SK-N-SH (cell line): ENCODE data around the gene KIF18B. TPM values are rescaled to one million over a fixed set of nuclear protein-coding genes. Genes with fewer than 3 reads are reported as not detected.

Source experiments
- CTCF ChIA-PET: fragments of 300-600, 350-600 bp; formaldehyde crosslinking; extraction: SDS; loops from one replicate; lab custom pipeline; 2021; lab: Yijun Ruan, JAX
- POLR2A ChIA-PET: fragments of 350-600 bp; sonication (Branson Sonifier 250); formaldehyde crosslinking; extraction: SDS; loops from one replicate; lab custom pipeline; 2020; ENCODE audit warnings: antibody characterized with exemption, inconsistent platforms; lab: Yijun Ruan, JAX
- DNase-seq: peaks from one replicate; pipeline ENCODE4 v3.0.0; 2012
- H2AFZ ChIP-seq: fragments of 200-600 bp; sonication (generic); 2 replicates; pipeline ENCODE4 v1.8.1; 2016; ENCODE audit warnings: antibody characterized with exemption, mild to moderate bottlenecking, low read depth
- H3F3A ChIP-seq: fragments of 200-600 bp; sonication (generic); replicated peaks from 2 replicates; pipeline ENCODE3; 2016; ENCODE audit warnings: antibody characterized with exemption, mild to moderate bottlenecking; ENCODE audit not compliant: insufficient read depth
- H3K27ac ChIP-seq, 2 experiments: fragments of 200-500 bp in 1 of 2; fragments of 200-600 bp in 1 of 2; sonication (Bioruptor generic) in 1 of 2; sonication (generic), shearing (Covaris generic) in 1 of 2; 2 replicates each; pipeline versions ENCODE4 v1.5.1 to v1.6.1; 2014 to 2016; ENCODE audit warnings: low read depth in 2 of 2, inconsistent platforms in 1 of 2, low read length in 1 of 2, mild to moderate bottlenecking in 1 of 2, mixed read lengths in 1 of 2
- H3K27me3 ChIP-seq: fragments of 200-600 bp; sonication (generic), shearing (Covaris generic); 2 replicates; pipeline ENCODE4 v1.6.1; 2016; ENCODE audit warnings: mixed run types; ENCODE audit not compliant: insufficient read depth
- H3K36me3 ChIP-seq, 2 experiments: fragments of 200-500 bp in 1 of 2; fragments of 200-600 bp in 1 of 2; sonication (Bioruptor generic) in 1 of 2; sonication (generic) in 1 of 2; replicated peaks in 1 of 2; 2 replicates each; pipeline versions ENCODE3 to v1.5.1; 2014 to 2016; ENCODE audit warnings: low read length in 1 of 2, mild to moderate bottlenecking in 1 of 2; ENCODE audit not compliant: insufficient read depth in 2 of 2, control insufficient read depth in 1 of 2
- H3K4me1 ChIP-seq, 2 experiments: fragments of 200-500 bp in 1 of 2; fragments of 200-600 bp in 1 of 2; sonication (Bioruptor generic) in 1 of 2; sonication (generic), shearing (Covaris generic) in 1 of 2; 2 replicates each; pipeline versions ENCODE4 v1.5.1 to v1.6.1; 2014 to 2016; ENCODE audit warnings: low read depth in 1 of 2, low read length in 1 of 2, mixed run types in 1 of 2; ENCODE audit not compliant: insufficient read depth in 2 of 2, control insufficient read depth in 1 of 2
- H3K4me2 ChIP-seq: fragments of 200-600 bp; sonication (generic), shearing (Covaris generic); 2 replicates; pipeline ENCODE4 v1.6.1; 2017; ENCODE audit warnings: mixed run types
- H3K4me3 ChIP-seq, 2 experiments: fragments of 200-500 bp in 1 of 2; fragments of 200-600 bp in 1 of 2; sonication (Bioruptor generic) in 1 of 2; sonication (generic), shearing (Covaris generic) in 1 of 2; 2 replicates each; pipeline versions ENCODE4 v1.5.1 to v1.8.1; 2014 to 2016; ENCODE audit warnings: low read depth in 2 of 2, inconsistent platforms in 1 of 2, low read length in 1 of 2, mild to moderate bottlenecking in 1 of 2, mixed read lengths in 1 of 2, moderate library complexity in 1 of 2
- H3K79me2 ChIP-seq: fragments of 200-600 bp; sonication (generic); 2 replicates; pipeline ENCODE4 v1.8.1; 2017; ENCODE audit warnings: mild to moderate bottlenecking; ENCODE audit not compliant: insufficient read depth
- H3K9ac ChIP-seq: fragments of 200-600 bp; sonication (generic); 2 replicates; pipeline ENCODE4 v1.6.1; 2017; ENCODE audit warnings: mixed run types
- H3K9me2 ChIP-seq: fragments of 200-600 bp; sonication (generic); 2 replicates; pipeline ENCODE4 v1.6.1; 2017; ENCODE audit warnings: mixed run types
- H3K9me3 ChIP-seq: fragments of 200-600 bp; sonication (generic); 2 replicates; pipeline ENCODE4 v1.6.1; 2017; ENCODE audit warnings: mixed run types, mild to moderate bottlenecking, moderate library complexity
- H4K20me1 ChIP-seq: fragments of 200-600 bp; sonication (generic); 2 replicates; pipeline ENCODE4 v1.6.1; 2017; ENCODE audit warnings: mild to moderate bottlenecking, mixed run types; ENCODE audit not compliant: insufficient read depth
- EP300 ChIP-seq, 2 experiments: IDR thresholded peaks; 2 replicates each; pipeline versions ENCODE4 v1.4.0 to v1.6.1; 2012; ENCODE audit warnings: borderline replicate concordance in 1 of 2, low read depth in 1 of 2, low read length in 1 of 2
- EZH2phosphoT487 ChIP-seq: fragments of 200-600 bp; sonication (generic); IDR thresholded peaks from 2 replicates; pipeline ENCODE4 v1.6.1; 2017; ENCODE audit warnings: low read depth, mixed run types, mild to moderate bottlenecking, antibody characterized with exemption, moderate library complexity, borderline replicate concordance
- FOSL2 ChIP-seq: IDR thresholded peaks from 2 replicates; pipeline ENCODE4 v1.4.0; 2012; ENCODE audit warnings: low read depth, mild to moderate bottlenecking, moderate library complexity, borderline replicate concordance
- FOXJ3 ChIP-seq: sonication (generic); formaldehyde crosslinking; IDR thresholded peaks from 2 replicates; pipeline ENCODE4 v1.5.1; 2020; ENCODE audit warnings: mild to moderate bottlenecking, missing genetic modification reagents
- FOXM1 ChIP-seq: IDR thresholded peaks from 2 replicates; pipeline ENCODE4 v1.4.0; 2012; ENCODE audit warnings: low read depth, mild to moderate bottlenecking
- GABPA ChIP-seq: IDR thresholded peaks from 2 replicates; pipeline ENCODE4 v1.4.0; 2012; ENCODE audit warnings: low read depth, mild to moderate bottlenecking
- GATA2 ChIP-seq: sonication (generic); formaldehyde crosslinking; IDR thresholded peaks from 2 replicates; pipeline ENCODE4 v1.5.0; 2020; ENCODE audit warnings: mild to moderate bottlenecking, missing genetic modification reagents
- IRF3 ChIP-seq: fragments of 150-350 bp; IDR thresholded peaks from 2 replicates; pipeline ENCODE4 v1.6.1; 2016; ENCODE audit warnings: mild to moderate bottlenecking, low read depth, low read length
- MAX ChIP-seq: IDR thresholded peaks from 2 replicates; pipeline ENCODE4 v1.4.0; 2012; ENCODE audit warnings: low read depth
- MEF2A ChIP-seq: IDR thresholded peaks from 2 replicates; pipeline ENCODE4 v1.4.0; 2012; ENCODE audit warnings: low read depth, borderline replicate concordance
- NFIC ChIP-seq: IDR thresholded peaks from 2 replicates; pipeline ENCODE4 v1.4.0; 2012; ENCODE audit warnings: borderline replicate concordance
- NRF1 ChIP-seq: IDR thresholded peaks from 2 replicates; pipeline ENCODE4 v1.6.1; 2012; ENCODE audit warnings: low read depth, mild to moderate bottlenecking, low read length
- POLR2AphosphoS5 ChIP-seq: IDR thresholded peaks from 2 replicates; pipeline ENCODE4 v1.6.1; 2012; ENCODE audit warnings: low read depth, low read length
- RCOR1 ChIP-seq: fragments of 150-350 bp; IDR thresholded peaks from 2 replicates; pipeline ENCODE4 v1.6.1; 2017; ENCODE audit warnings: antibody characterized with exemption, low read length
- RFX5 ChIP-seq: IDR thresholded peaks from 2 replicates; pipeline ENCODE4 v1.6.1; 2012; ENCODE audit warnings: mild to moderate bottlenecking, improper control_type of control experiment, low read length
- RXRA ChIP-seq: IDR thresholded peaks from 2 replicates; pipeline ENCODE4 v1.4.0; 2012; ENCODE audit warnings: low read depth, mild to moderate bottlenecking, borderline replicate concordance
- TEAD4 ChIP-seq: IDR thresholded peaks from 2 replicates; pipeline ENCODE4 v1.4.0; 2012; ENCODE audit warnings: mild to moderate bottlenecking, borderline replicate concordance; ENCODE audit not compliant: insufficient read depth
- USF1 ChIP-seq: IDR thresholded peaks from 2 replicates; pipeline ENCODE4 v1.4.0; 2012; ENCODE audit warnings: low read depth, borderline replicate concordance
- USF2 ChIP-seq: fragments of 150-350 bp; IDR thresholded peaks from 2 replicates; pipeline ENCODE4 v1.6.1; 2017; ENCODE audit warnings: antibody characterized with exemption, low read length, low read depth, borderline replicate concordance
- YY1 ChIP-seq: IDR thresholded peaks from 2 replicates; pipeline ENCODE4 v1.4.0; 2012; ENCODE audit warnings: low read depth, mild to moderate bottlenecking
- WGBS: methylation state at CpG from one replicate; pipeline ENCODE4 v1.1.6; 2017; ENCODE audit warnings: low lambda C conversion rate; 5-methylcytosine and 5-hydroxymethylcytosine counted together
- polyA plus RNA-seq, 3 experiments: library from polyadenylated mRNA; depleted of rRNA; stranded (reverse); fragments of >200 nt; gene quantifications; 2 replicates each; pipeline ENCODE4 v1.2.3, GENCODE V29; 2012

Gene KIF18B
- polyA plus RNA-seq, 1 of the 3 experiments (the other 2 are of a cell fraction), result 14.7 TPM

GRCh38 chr17:44887971-44888954 lies 59.3 kb downstream of the KIF18B start:
- TF ChIP-seq USF1, result no peak
- TF ChIP-seq NFIC, result no peak
- TF ChIP-seq RCOR1, result no peak
- TF ChIP-seq IRF3, result no peak
- no peak for TF ChIP-seq FOXJ3 (CRISPR knock-in tag)
- TF ChIP-seq EP300 (IDR thresholded peaks at IDR 0.05; ENCODE audit: borderline replicate concordance in 1 of 2, low read depth in 1 of 2, low read length in 1 of 2), result no peak
- no peak for TF ChIP-seq POLR2AphosphoS5
- no peak for TF ChIP-seq USF2
- TF ChIP-seq GATA2 (CRISPR knock-in tag), result no peak
- no peak for TF ChIP-seq RXRA
- TF ChIP-seq RFX5, result no peak
- TF ChIP-seq MAX, result no peak
- TF ChIP-seq NRF1, result no peak
- TF ChIP-seq FOSL2, result no peak
- TF ChIP-seq EZH2phosphoT487, result no peak
- no peak for TF ChIP-seq FOXM1
- no peak for TF ChIP-seq YY1
- TF ChIP-seq TEAD4, result no peak
- TF ChIP-seq GABPA, result no peak
- no peak for TF ChIP-seq MEF2A
- Histone ChIP-seq H3K4me1 (no peaks in the 10 kb centered on the region), H3K79me2 (peaks cover 67% of the 10 kb centered on the region), H4K20me1 (peaks cover 26% of the 10 kb centered on the region), H2AFZ (no peak overlapping the region), H3K9ac (no peak overlapping the region), H3K9me3 (no peaks in the 10 kb centered on the region), H3K4me3 (no peak overlapping the region), H3F3A (peaks cover 7% of the 10 kb centered on the region), H3K9me2 (no peaks in the 10 kb centered on the region), H3K27ac (no peak overlapping the region), H3K27me3 (no peaks in the 10 kb centered on the region), H3K36me3 (peaks cover 41 to 55% of the 10 kb centered on the region in 2 experiments), H3K4me2 (no peak overlapping the region)
- POLR2A ChIA-PET, result no interaction called here
- CTCF ChIA-PET, result interaction anchor here (0.7 to 2.0 kb wide), 3 partner anchors 10 to 110 kb away, joined by 3 to 16 read pairs (median 4); partner anchors contain the start of gene EFTUD2
- no peak for DNase-seq
- 89% methylated on average over 10 of the region's 10 CpGs for WGBS
